Heart right ventricle (tissue), 16 donors: Measurements from ENCODE around the gene LRRC8D. TPM values are rescaled to one million over a fixed set of nuclear protein-coding genes. Genes with fewer than 3 reads are reported as not detected.

Experiments used
- ATAC-seq, 8 donors: fragments of 200-7000 bp; cut with Tn5 transposase; one replicate each; pipeline ENCODE4 v1.9.1; 2020; ENCODE audit warnings: mild to moderate bottlenecking in 8 of 8, moderate library complexity in 8 of 8, moderate number of reproducible peaks in 1 of 8
- DNase-seq, 2 donors: peaks; one replicate each; pipeline ENCODE4 v3.0.0-alpha.2; 2020
- H3K27ac ChIP-seq, 10 donors: fragments of 200-600 bp; sonication (generic) in 2 of 10; one replicate each; pipeline versions ENCODE4 v1.5.0 to v1.8.0; 2020 to 2022; ENCODE audit warnings: mild to moderate bottlenecking in 3 of 10
- H3K27me3 ChIP-seq, 7 donors: fragments of 200-600 bp; one replicate each; pipeline ENCODE4 v1.8.0; 2021 to 2022; ENCODE audit warnings: mild to moderate bottlenecking in 2 of 7
- H3K36me3 ChIP-seq, 9 donors: fragments of 200-600 bp; sonication (generic) in 1 of 9; one replicate each; pipeline versions ENCODE4 v1.5.0 to v1.8.0; 2020 to 2022; ENCODE audit warnings: mild to moderate bottlenecking in 2 of 9
- H3K4me1 ChIP-seq, 9 donors: fragments of 200-600 bp; sonication (generic) in 1 of 9; one replicate each; pipeline versions ENCODE4 v1.5.0 to v1.8.0; 2020 to 2022; ENCODE audit warnings: mild to moderate bottlenecking in 4 of 9
- H3K4me3 ChIP-seq, 10 donors: fragments of 200-600 bp; sonication (generic) in 2 of 10; one replicate each; pipeline versions ENCODE4 v1.5.0 to v1.8.0; 2020 to 2022; ENCODE audit warnings: mild to moderate bottlenecking in 7 of 10, moderate library complexity in 2 of 10
- H3K9me3 ChIP-seq, 11 donors: fragments of 200-600 bp in 10 of 11; sonication (generic) in 2 of 11; one replicate each; pipeline versions ENCODE4 v1.5.0 to v1.8.0; 2013 to 2022; ENCODE audit warnings: mild to moderate bottlenecking in 2 of 11, control low read depth in 1 of 11, moderate library complexity in 1 of 11
- WGBS, 2 donors: extraction: QIAGEN DNeasy Blood & Tissue Kit; methylation state at CpG; one replicate each; pipeline ENCODE4 v1.1.7; 2013; ENCODE audit warnings: inconsistent platforms in 1 of 2; 5-methylcytosine and 5-hydroxymethylcytosine counted together
- intact Hi-C, 10 donors: fragments of 100-400 bp; cut with DNase I; formaldehyde crosslinking; loops; one replicate each; pipeline versions ENCODE4 v1.11.1 to v1.14.2; 2022
- polyA plus RNA-seq, 2 donors: library from polyadenylated mRNA; stranded (reverse); fragments of 200-250 nt; gene quantifications; one replicate each; pipeline ENCODE4 v1.2.3, GENCODE V29; 2013
- total RNA-seq, 10 donors: library from RNA; stranded (reverse); fragmentation: NEBNext Ultra II Directional in 3 of 10; extraction: Animal tissue kit (Norgen Biotek cat#: 25700) in 3 of 10; gene quantifications; one replicate each; pipeline versions ENCODE4 v1.2.1 to v1.2.4, GENCODE V29; 2021 to 2023
- TF ChIP-seq, protein P1 (sequence below), 9 donors: fragments of 200-600 bp; sonication (generic) in 2 of 9; IDR thresholded peaks; one replicate each; pipeline versions ENCODE4 v1.5.0 to v1.8.0; 2021 to 2022; ENCODE audit warnings: antibody characterized with exemption in 9 of 9, mild to moderate bottlenecking in 5 of 9, moderate library complexity in 1 of 9
- donor health status: Arrhythmogenic right ventricular cardiomyopathy.
- donor health status: ischemic (EF 13 %, LVEDD 7.1; RV severe dilation, severe dysfunction).
- donor health status: healthy with polysubstance abuse.
- donor health status: DM: no; HTN: yes; CAD: no.
- donor health status: DM: no; HTN: no; CAD: no.
- donor health status: ischemic (EF 25% LVEDD 6.9; RV normal size, moderate dysfunction).
- donor health status: ischemic (EF 25% LVEDD 5.7; RV mildly dilated, moderate dysfunction).
- donor health status: healthy.
- donor health status: DM: yes; HTN: yes; CAD: no.
- donor health status: Ischemic cardiomyopathy.
- donor health status: ischemic (EF 35%, LVEDD 5.7; RV mildly dilated, moderate dysfunction).
- donor health status: nonischemic (EF 11% LVEDD 7.7; RV severe dilation, severe dysfunction).
- donor health status: DM: yes; HTN: yes; CAD: no.
- donor health status: PGD.
- donor health status: ischemic (EF 29% LVEDD 5.4; RV normal size, mild dysfunction).
- donor health status: nonischemic (EF 23%, LVEDD 6.1; RV moderate dilation, normal function).

The LRRC8D gene
- total and polyA plus RNA-seq, 12 donors, result 3.0 to 11.0 (median 6.6) TPM

DNA sequence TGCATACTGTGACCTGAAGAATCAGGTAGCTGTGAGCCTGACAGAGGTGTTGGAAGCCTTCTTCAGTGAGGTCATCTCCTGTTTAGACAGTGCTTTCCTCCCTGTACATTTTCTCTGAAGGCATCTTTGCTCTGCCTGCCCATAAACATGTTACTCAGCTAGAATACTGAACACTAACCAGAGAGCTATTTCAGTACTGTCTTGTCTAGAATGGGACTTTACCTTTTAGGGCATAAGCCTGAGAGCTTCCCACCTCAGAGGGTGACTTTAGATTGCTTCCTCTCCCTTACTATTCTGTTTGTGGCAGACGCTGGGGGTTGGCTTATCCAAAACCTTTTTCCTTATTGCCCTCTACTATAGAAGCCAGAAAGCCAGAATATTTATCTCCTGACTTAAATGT is 150.8 kb downstream of the LRRC8D start:
- Histone ChIP-seq H3K27me3 (no peaks in the 10 kb centered on the region), H3K4me3 (no peak overlapping the region), H3K27ac (no peak overlapping the region), H3K36me3 (no peaks in the 10 kb centered on the region), H3K4me1 (peaks cover 0 to 25% (median 4%) of the 10 kb centered on the region in 9 donors), H3K9me3 (no peaks in the 10 kb centered on the region)
- TF ChIP-seq, protein P1, sequence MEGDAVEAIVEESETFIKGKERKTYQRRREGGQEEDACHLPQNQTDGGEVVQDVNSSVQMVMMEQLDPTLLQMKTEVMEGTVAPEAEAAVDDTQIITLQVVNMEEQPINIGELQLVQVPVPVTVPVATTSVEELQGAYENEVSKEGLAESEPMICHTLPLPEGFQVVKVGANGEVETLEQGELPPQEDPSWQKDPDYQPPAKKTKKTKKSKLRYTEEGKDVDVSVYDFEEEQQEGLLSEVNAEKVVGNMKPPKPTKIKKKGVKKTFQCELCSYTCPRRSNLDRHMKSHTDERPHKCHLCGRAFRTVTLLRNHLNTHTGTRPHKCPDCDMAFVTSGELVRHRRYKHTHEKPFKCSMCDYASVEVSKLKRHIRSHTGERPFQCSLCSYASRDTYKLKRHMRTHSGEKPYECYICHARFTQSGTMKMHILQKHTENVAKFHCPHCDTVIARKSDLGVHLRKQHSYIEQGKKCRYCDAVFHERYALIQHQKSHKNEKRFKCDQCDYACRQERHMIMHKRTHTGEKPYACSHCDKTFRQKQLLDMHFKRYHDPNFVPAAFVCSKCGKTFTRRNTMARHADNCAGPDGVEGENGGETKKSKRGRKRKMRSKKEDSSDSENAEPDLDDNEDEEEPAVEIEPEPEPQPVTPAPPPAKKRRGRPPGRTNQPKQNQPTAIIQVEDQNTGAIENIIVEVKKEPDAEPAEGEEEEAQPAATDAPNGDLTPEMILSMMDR (IDR thresholded peaks at IDR 0.05), result no peak
- WGBS, 2 donors, result 61 to 83% methylated on average over 1 of the region's 1 CpG
- ATAC-seq, result no peak
- intact Hi-C loops, result no loop called here
- DNase-seq, result no peak

DNA sequence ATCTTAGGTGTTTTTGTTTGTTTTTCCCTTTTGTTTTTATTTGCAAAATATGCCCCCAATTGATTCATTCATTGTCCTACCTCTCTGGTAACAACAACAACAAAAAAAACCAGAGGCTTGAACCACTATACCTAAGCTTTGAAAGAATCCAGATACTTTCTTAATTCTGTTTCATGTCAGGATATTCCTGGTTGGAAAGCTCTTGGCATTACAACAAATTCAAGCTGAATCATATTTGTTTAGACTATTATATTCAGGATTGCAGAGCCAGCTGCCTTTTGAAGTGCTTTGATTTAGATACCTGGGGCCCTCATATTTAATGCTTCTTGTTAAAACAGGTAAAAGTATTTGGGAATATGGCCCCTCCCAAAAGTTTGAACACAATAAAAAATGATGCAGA is 151.2 kb downstream of the LRRC8D start:
- H3K27ac ChIP-seq, result no peak overlapping the region
- no peaks in the 10 kb centered on the region for H3K27me3 ChIP-seq
- TF ChIP-seq, protein P1 (IDR thresholded peaks at IDR 0.05), result no peak
- no peak overlapping the region for H3K4me3 ChIP-seq
- DNase-seq (no peak), ATAC-seq (no peak)
- intact Hi-C loops, result no loop called here
- peaks cover 0 to 21% (median 0%) of the 10 kb centered on the region in 9 donors for H3K4me1 ChIP-seq
- H3K9me3 ChIP-seq, result no peaks in the 10 kb centered on the region
- H3K36me3 ChIP-seq, result no peaks in the 10 kb centered on the region

DNA sequence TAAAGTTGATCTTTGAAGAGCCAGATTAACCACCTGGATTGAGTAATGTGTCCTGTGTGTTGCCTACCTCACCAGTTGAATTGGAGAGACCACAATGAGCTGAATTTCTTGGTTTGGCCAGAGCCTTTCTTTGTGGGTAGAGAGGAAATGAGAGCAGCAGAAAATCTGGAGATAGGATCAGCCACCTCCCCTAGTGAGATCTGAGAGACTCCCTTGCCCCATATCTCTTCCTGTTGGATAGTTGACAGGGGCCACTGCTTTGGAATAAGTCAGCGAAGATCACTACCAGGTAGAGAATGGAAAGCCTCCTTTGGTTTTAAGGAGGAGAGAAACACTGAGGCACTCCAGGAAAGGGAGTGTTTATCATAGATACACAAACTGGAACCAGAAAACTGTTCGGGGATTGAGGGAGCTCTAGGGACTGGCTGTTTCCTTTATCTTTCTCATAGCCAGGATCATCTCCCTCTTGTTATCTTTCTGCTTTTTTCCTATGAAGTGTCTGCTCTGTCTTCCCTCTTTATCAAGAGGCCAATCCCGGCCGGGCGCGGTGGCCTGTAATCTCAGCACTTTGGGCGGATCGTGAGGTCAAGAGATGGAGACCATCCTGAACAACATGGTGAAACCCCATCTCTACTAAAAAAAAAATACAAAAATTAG is 152.8 kb downstream of the LRRC8D start:
- DNase-seq (no peak), ATAC-seq (no peak)
- Histone ChIP-seq H3K9me3 (no peaks in the 10 kb centered on the region), H3K27ac (no peak overlapping the region), H3K36me3 (no peaks in the 10 kb centered on the region), H3K4me1 (peaks cover 0 to 21% (median 0%) of the 10 kb centered on the region in 9 donors), H3K27me3 (no peaks in the 10 kb centered on the region), H3K4me3 (no peak overlapping the region)
- intact Hi-C loops, result no loop called here
- TF ChIP-seq, protein P1 (IDR thresholded peaks at IDR 0.05), result no peak
- WGBS, 2 donors, result 69 to 75% methylated on average over 8 of the region's 8 CpGs

DNA sequence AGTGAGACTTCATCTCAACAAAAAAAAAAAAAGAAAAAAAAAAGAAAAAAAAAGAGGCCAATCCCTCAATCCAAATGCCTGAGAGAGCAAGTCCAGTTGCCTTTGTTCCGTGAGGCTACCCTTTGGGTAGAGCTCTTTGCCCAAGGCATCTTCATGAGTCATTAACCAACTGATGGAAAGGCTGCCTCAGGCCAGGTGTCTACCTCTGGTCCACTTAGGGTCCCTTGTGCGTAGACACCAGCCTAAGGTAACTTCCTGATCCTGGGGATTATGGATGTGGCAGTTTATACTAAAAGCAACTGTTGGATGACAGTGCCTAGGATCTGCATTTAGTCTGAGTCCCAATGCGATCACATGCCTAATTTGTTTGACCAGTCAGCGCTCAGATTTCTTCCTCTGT is 153.4 kb downstream of the LRRC8D start:
- Histone ChIP-seq H3K4me1 (peaks cover 0 to 21% (median 0%) of the 10 kb centered on the region in 9 donors), H3K9me3 (no peaks in the 10 kb centered on the region), H3K4me3 (no peak overlapping the region), H3K27me3 (no peaks in the 10 kb centered on the region), H3K27ac (no peak overlapping the region), H3K36me3 (no peaks in the 10 kb centered on the region)
- TF ChIP-seq, protein P1 (IDR thresholded peaks at IDR 0.05), result no peak
- intact Hi-C loops, result no loop called here
- WGBS, 2 donors, result 97% methylated on average over 4 of the region's 4 CpGs
- DNase-seq, result no peak
- ATAC-seq, result no peak
